ENCODE data around the gene ODAD4. TPM values are rescaled to one million over a fixed set of nuclear protein-coding genes. Genes with fewer than 3 reads are reported as not detected.

The ODAD4 gene
- total RNA-seq, 1 experiment from 2014 or later: 0.98 TPM

- Histone ChIP-seq H3K79me2 (ENCODE audit: insufficient read depth, low read length) (peaks cover 20% of the 10 kb centered on the region), H4K20me1 (ENCODE audit: insufficient read depth) (no peaks in the 10 kb centered on the region)
- intact Hi-C loops (cut with micrococcal nuclease): no loop called here
Observed at GRCh38 chr17:41971721-41972523, 41.5 kb downstream of the ODAD4 start.

More at GRCh38 chr17:41971721-41972523, 41.5 kb downstream of the ODAD4 start:
- Histone ChIP-seq H3K4me1 (ENCODE audit: control insufficient read depth in 1 of 2, insufficient read depth in 2 of 2, low read length in 2 of 2) (peaks cover 0 to 7% of the 10 kb centered on the region in 2 experiments; a peak in 3 of 4 replicates), H3K4me2 (ENCODE audit: low read length) (no peak overlapping the region), H3K27me3 (ENCODE audit: insufficient read depth, low read length) (no peaks in the 10 kb centered on the region), H3K9ac (ENCODE audit: low read length) (no peak overlapping the region), H3K27ac (ENCODE audit: low read depth, low read length) (no peak overlapping the region), H3K36me3 (ENCODE audit: control insufficient read depth in 1 of 2, insufficient read depth in 2 of 2, low read length in 2 of 2) (peaks cover 38 to 49% of the 10 kb centered on the region in 2 experiments; a peak in 3 of 4 replicates), H2AFZ (ENCODE audit: low read depth, low read length, poor library complexity, severe bottlenecking) (no peak overlapping the region), H3K4me3 (replicated peaks in 1 of 2; ENCODE audit: low read depth in 1 of 2, low read length in 2 of 2) (no peak overlapping the region), H3K9me3 (ENCODE audit: control insufficient read depth in 1 of 2, insufficient read depth in 1 of 2, low read depth in 1 of 2, low read length in 2 of 2) (no peaks in the 10 kb centered on the region), H3K9me2 (ENCODE audit: insufficient read depth) (no peaks in the 10 kb centered on the region)
- BruUV-seq (replicated peaks): no TSS peak
- RAD21 ChIA-PET (ENCODE audit: low non-redundant PET in 1 of 2, low total read pairs in 2 of 2, uncharacterized antibody in 2 of 2, unreplicated experiment in 2 of 2): no interaction called here
- TF ChIP-seq EZH2phosphoT487 (IDR thresholded peaks at IDR 0.05; ENCODE audit: borderline replicate concordance): no peak
- no peak for TF ChIP-seq SP1 (IDR thresholded peaks at IDR 0.05; ENCODE audit: low read depth)
- no peak for TF ChIP-seq SIN3A (IDR thresholded peaks at IDR 0.05; ENCODE audit: low read depth)
- no peak for TF ChIP-seq ZFX (IDR thresholded peaks at IDR 0.05)
- TF ChIP-seq JUND (IDR thresholded peaks at IDR 0.05): no peak
- TF ChIP-seq EGR1 (IDR thresholded peaks at IDR 0.05; ENCODE audit: low read depth): no peak
- no peak for TF ChIP-seq REST (IDR thresholded peaks at IDR 0.05; ENCODE audit: low read depth)
- TF ChIP-seq EZH2 (IDR thresholded peaks at IDR 0.05): no peak
- no peak for TF ChIP-seq ZNF274 (IDR thresholded peaks at IDR 0.05; ENCODE audit: low read depth, low read length)
- TF ChIP-seq, protein P1, sequence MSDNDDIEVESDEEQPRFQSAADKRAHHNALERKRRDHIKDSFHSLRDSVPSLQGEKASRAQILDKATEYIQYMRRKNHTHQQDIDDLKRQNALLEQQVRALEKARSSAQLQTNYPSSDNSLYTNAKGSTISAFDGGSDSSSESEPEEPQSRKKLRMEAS (IDR thresholded peaks at IDR 0.05): no peak
- no peak for TF ChIP-seq YY1 (IDR thresholded peaks at IDR 0.05; ENCODE audit: extremely low read depth, insufficient replicate concordance, low read depth, low read length)
- TF ChIP-seq, protein P2, sequence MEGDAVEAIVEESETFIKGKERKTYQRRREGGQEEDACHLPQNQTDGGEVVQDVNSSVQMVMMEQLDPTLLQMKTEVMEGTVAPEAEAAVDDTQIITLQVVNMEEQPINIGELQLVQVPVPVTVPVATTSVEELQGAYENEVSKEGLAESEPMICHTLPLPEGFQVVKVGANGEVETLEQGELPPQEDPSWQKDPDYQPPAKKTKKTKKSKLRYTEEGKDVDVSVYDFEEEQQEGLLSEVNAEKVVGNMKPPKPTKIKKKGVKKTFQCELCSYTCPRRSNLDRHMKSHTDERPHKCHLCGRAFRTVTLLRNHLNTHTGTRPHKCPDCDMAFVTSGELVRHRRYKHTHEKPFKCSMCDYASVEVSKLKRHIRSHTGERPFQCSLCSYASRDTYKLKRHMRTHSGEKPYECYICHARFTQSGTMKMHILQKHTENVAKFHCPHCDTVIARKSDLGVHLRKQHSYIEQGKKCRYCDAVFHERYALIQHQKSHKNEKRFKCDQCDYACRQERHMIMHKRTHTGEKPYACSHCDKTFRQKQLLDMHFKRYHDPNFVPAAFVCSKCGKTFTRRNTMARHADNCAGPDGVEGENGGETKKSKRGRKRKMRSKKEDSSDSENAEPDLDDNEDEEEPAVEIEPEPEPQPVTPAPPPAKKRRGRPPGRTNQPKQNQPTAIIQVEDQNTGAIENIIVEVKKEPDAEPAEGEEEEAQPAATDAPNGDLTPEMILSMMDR (IDR thresholded peaks at IDR 0.05 in 2 of 3, conservative IDR thresholded peaks at IDR 0.05 in 1 of 3; ENCODE audit: borderline replicate concordance in 1 of 3, insufficient read depth in 1 of 3, low read depth in 2 of 3, low read length in 2 of 3): no peak
- TF ChIP-seq, protein P3, sequence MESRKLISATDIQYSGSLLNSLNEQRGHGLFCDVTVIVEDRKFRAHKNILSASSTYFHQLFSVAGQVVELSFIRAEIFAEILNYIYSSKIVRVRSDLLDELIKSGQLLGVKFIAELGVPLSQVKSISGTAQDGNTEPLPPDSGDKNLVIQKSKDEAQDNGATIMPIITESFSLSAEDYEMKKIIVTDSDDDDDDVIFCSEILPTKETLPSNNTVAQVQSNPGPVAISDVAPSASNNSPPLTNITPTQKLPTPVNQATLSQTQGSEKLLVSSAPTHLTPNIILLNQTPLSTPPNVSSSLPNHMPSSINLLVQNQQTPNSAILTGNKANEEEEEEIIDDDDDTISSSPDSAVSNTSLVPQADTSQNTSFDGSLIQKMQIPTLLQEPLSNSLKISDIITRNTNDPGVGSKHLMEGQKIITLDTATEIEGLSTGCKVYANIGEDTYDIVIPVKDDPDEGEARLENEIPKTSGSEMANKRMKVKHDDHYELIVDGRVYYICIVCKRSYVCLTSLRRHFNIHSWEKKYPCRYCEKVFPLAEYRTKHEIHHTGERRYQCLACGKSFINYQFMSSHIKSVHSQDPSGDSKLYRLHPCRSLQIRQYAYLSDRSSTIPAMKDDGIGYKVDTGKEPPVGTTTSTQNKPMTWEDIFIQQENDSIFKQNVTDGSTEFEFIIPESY (IDR thresholded peaks at IDR 0.05; ENCODE audit: extremely low read depth, insufficient replicate concordance, low read length): no peak
- TF ChIP-seq FOSL1 (IDR thresholded peaks at IDR 0.05; ENCODE audit: low read depth): no peak
- TF ChIP-seq SRF (IDR thresholded peaks at IDR 0.05; ENCODE audit: low read depth): no peak
- DNase-seq (ENCODE audit: low read depth, low spot score) (no peak), ATAC-seq (no peak)
- POLR2A ChIA-PET: no interaction called here
- CTCF ChIA-PET: no interaction called here
